ENCODE data around the gene SCFD2.
"Not testable (repeated sequence)": the region's sequence is repeated elsewhere in the genome, so short reads cannot be mapped to it uniquely, and the experiment has no call there.

The SCFD2 gene

GRCh38 chr4:53059871-53060270 lies 306.0 kb downstream of the SCFD2 start:
- DNase-seq (ENCODE audit: extremely low read depth in 1 of 2, low read depth in 1 of 2) = no peak

GRCh38 chr4:53059256-53059655 lies 306.6 kb downstream of the SCFD2 start:
- no peak for DNase-seq (ENCODE audit: extremely low read depth in 1 of 2, low read depth in 1 of 2)

- DNase-seq (ENCODE audit: extremely low read depth in 1 of 2, low read depth in 1 of 2) = no peak
These were observed 308.2 kb downstream of the SCFD2 start for GRCh38 chr4:53057679-53058078.

GRCh38 chr4:53057108-53057507 lies 308.8 kb downstream of the SCFD2 start:
- DNase-seq (ENCODE audit: extremely low read depth in 1 of 2, low read depth in 1 of 2) = not testable (repeated sequence)

- no peak for DNase-seq (ENCODE audit: extremely low read depth in 1 of 2, low read depth in 1 of 2)
These were observed 310.0 kb downstream of the SCFD2 start for GRCh38 chr4:53055716-53056403.

- DNase-seq (ENCODE audit: extremely low read depth in 1 of 2, low read depth in 1 of 2) = no peak
These were observed 310.6 kb downstream of the SCFD2 start for GRCh38 chr4:53055274-53055673.

- no peak for DNase-seq (ENCODE audit: extremely low read depth in 1 of 2, low read depth in 1 of 2)
These were observed 315.5 kb downstream of the SCFD2 start for GRCh38 chr4:53050361-53050774.

- no peak for DNase-seq (ENCODE audit: extremely low read depth in 1 of 2, low read depth in 1 of 2)
These were observed 316.3 kb downstream of the SCFD2 start for GRCh38 chr4:53049528-53049927.

GRCh38 chr4:53044651-53044960 lies 321.3 kb downstream of the SCFD2 start:
- no peak for DNase-seq (ENCODE audit: extremely low read depth in 1 of 2, low read depth in 1 of 2)

- no peak for DNase-seq (ENCODE audit: extremely low read depth in 1 of 2, low read depth in 1 of 2)
These were observed 321.8 kb downstream of the SCFD2 start for GRCh38 chr4:53043891-53044650.

GRCh38 chr4:53043055-53043454 lies 322.8 kb downstream of the SCFD2 start:
- no peak for DNase-seq (ENCODE audit: extremely low read depth in 1 of 2, low read depth in 1 of 2)

- no peak for DNase-seq (ENCODE audit: extremely low read depth in 1 of 2, low read depth in 1 of 2)
These were observed 325.0 kb downstream of the SCFD2 start for GRCh38 chr4:53040851-53041250.

GRCh38 chr4:53040459-53040815 lies 325.4 kb downstream of the SCFD2 start:
- DNase-seq (ENCODE audit: extremely low read depth in 1 of 2, low read depth in 1 of 2) = no peak

- no peak for DNase-seq (ENCODE audit: extremely low read depth in 1 of 2, low read depth in 1 of 2)
These were observed 326.0 kb downstream of the SCFD2 start for GRCh38 chr4:53039741-53040458.

GRCh38 chr4:53037892-53038291 lies 328.0 kb downstream of the SCFD2 start:
- no peak for DNase-seq (ENCODE audit: extremely low read depth in 1 of 2, low read depth in 1 of 2)

- not testable (repeated sequence) for DNase-seq (ENCODE audit: extremely low read depth in 1 of 2, low read depth in 1 of 2)
These were observed 333.0 kb downstream of the SCFD2 start for GRCh38 chr4:53032908-53033307.

- no peak for DNase-seq (ENCODE audit: extremely low read depth in 1 of 2, low read depth in 1 of 2)
These were observed 339.6 kb downstream of the SCFD2 start for GRCh38 chr4:53026233-53026632.

GRCh38 chr4:53023677-53024299 lies 342.1 kb downstream of the SCFD2 start:
- no peak for DNase-seq (ENCODE audit: extremely low read depth in 1 of 2, low read depth in 1 of 2)

- DNase-seq (ENCODE audit: extremely low read depth in 1 of 2, low read depth in 1 of 2) = no peak
These were observed 343.3 kb downstream of the SCFD2 start for GRCh38 chr4:53022513-53023100.

- DNase-seq (ENCODE audit: extremely low read depth in 1 of 2, low read depth in 1 of 2) = no peak
These were observed 343.9 kb downstream of the SCFD2 start for GRCh38 chr4:53021754-53022512.

Measured in activated CD8-positive, alpha-beta memory T cell treated with anti-CD3 and anti-CD28 coated beads for 1 hour (primary cell).